ENCODE data around the gene MMP17. TPM values are rescaled to one million over a fixed set of nuclear protein-coding genes. Genes with fewer than 3 reads are reported as not detected.

The MMP17 gene
- polyA plus RNA-seq, 1 of the 3 experiments (the other 2 are of a cell fraction), result 14.0 TPM

DNA sequence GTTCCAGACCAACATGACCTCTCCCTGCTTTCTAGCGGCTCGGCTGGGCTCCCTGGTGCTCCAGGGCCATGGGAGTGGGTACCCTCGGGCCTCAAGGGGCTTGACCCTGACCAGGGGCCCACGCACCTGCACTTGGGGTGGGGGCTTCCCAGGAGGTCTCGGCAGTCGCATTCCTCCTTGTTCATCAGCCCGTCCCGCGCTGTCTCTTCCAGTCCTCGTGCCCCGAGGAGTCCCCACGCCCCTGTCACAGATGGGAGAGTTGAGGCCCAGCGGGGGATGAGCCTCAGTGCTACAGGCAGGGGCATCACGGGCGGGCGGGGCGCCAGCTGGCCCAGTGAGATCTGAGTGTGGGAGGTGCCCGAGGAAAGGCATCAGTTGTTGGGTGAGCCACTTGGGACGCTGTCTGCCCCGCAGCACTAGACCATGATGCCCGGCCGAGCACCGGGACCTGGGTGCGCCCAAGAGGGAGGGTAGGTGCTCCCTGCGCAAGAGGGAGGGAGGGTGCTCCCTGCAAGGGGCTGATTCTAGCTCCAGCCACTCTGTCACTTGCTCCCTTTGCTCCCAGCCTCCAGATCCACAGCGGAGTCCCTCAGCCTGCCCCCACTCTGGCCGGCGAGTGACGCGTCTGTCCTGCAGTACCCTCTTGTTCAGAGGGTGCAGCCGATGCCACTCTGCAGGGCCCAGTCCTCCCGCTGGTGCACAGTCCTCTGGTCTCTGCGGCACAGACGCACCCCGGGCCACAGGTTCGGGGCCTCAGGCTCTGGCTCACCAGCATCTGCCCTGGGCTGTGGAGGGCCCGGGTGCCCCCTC lies 23.8 kb downstream of the MMP17 start:
- POLR2A ChIA-PET, result no interaction called here
- H3K9ac ChIP-seq, result no peak overlapping the region
- WGBS (ENCODE audit: low lambda C conversion rate), result 90% methylated on average over 28 of the region's 37 CpGs
- no peaks in the 10 kb centered on the region for H3K9me2 ChIP-seq
- no peaks in the 10 kb centered on the region for H3K27me3 ChIP-seq (ENCODE audit: insufficient read depth)
- DNase-seq, result no peak
- no peak overlapping the region for H2AFZ ChIP-seq (ENCODE audit: low read depth)
- CTCF ChIA-PET, result no interaction called here
- no peaks in the 10 kb centered on the region for H3K9me3 ChIP-seq
- TF ChIP-seq, protein P1, sequence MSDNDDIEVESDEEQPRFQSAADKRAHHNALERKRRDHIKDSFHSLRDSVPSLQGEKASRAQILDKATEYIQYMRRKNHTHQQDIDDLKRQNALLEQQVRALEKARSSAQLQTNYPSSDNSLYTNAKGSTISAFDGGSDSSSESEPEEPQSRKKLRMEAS (IDR thresholded peaks at IDR 0.05; ENCODE audit: low read depth), result no peak
- no peak for TF ChIP-seq GATA2 (CRISPR knock-in tag; IDR thresholded peaks at IDR 0.05)
- TF ChIP-seq EP300 (IDR thresholded peaks at IDR 0.05; ENCODE audit: borderline replicate concordance in 1 of 2, low read depth in 1 of 2, low read length in 1 of 2), result no peak
- TF ChIP-seq ELF1 (IDR thresholded peaks at IDR 0.05), result no peak
- no peak for TF ChIP-seq RFX5 (IDR thresholded peaks at IDR 0.05; ENCODE audit: low read length)
- TF ChIP-seq, protein P2, sequence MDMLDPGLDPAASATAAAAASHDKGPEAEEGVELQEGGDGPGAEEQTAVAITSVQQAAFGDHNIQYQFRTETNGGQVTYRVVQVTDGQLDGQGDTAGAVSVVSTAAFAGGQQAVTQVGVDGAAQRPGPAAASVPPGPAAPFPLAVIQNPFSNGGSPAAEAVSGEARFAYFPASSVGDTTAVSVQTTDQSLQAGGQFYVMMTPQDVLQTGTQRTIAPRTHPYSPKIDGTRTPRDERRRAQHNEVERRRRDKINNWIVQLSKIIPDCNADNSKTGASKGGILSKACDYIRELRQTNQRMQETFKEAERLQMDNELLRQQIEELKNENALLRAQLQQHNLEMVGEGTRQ (IDR thresholded peaks at IDR 0.05; ENCODE audit: borderline replicate concordance, low read depth, low read length), result no peak
- no peak for TF ChIP-seq NFIC (IDR thresholded peaks at IDR 0.05; ENCODE audit: borderline replicate concordance)
- no peak for TF ChIP-seq TEAD4 (IDR thresholded peaks at IDR 0.05; ENCODE audit: borderline replicate concordance, insufficient read depth)
- no peak for TF ChIP-seq EZH2phosphoT487 (IDR thresholded peaks at IDR 0.05; ENCODE audit: borderline replicate concordance, low read depth)
- no peak for TF ChIP-seq RAD21 (IDR thresholded peaks at IDR 0.05; ENCODE audit: low read length)
- TF ChIP-seq MEF2A (IDR thresholded peaks at IDR 0.05; ENCODE audit: borderline replicate concordance, low read depth), result no peak
- no peaks in the 10 kb centered on the region for H3K36me3 ChIP-seq (replicated peaks in 1 of 2; ENCODE audit: control insufficient read depth in 1 of 2, insufficient read depth in 2 of 2, low read length in 1 of 2)
- H3K79me2 ChIP-seq (ENCODE audit: insufficient read depth), result no peaks in the 10 kb centered on the region
- no peaks in the 10 kb centered on the region for H4K20me1 ChIP-seq (ENCODE audit: insufficient read depth)
- H3K4me3 ChIP-seq (ENCODE audit: low read depth in 2 of 2, low read length in 1 of 2), result no peak overlapping the region
- peaks cover 0 to 6% of the 10 kb centered on the region in 2 experiments; a peak in 1 of 4 replicates for H3K4me1 ChIP-seq (ENCODE audit: control insufficient read depth in 1 of 2, insufficient read depth in 2 of 2, low read depth in 1 of 2, low read length in 1 of 2)
- H3K27ac ChIP-seq (ENCODE audit: low read depth in 2 of 2, low read length in 1 of 2), result no peak overlapping the region
- no peaks in the 10 kb centered on the region for H3F3A ChIP-seq (replicated peaks; ENCODE audit: insufficient read depth)
- H3K4me2 ChIP-seq, result no peak overlapping the region

DNA sequence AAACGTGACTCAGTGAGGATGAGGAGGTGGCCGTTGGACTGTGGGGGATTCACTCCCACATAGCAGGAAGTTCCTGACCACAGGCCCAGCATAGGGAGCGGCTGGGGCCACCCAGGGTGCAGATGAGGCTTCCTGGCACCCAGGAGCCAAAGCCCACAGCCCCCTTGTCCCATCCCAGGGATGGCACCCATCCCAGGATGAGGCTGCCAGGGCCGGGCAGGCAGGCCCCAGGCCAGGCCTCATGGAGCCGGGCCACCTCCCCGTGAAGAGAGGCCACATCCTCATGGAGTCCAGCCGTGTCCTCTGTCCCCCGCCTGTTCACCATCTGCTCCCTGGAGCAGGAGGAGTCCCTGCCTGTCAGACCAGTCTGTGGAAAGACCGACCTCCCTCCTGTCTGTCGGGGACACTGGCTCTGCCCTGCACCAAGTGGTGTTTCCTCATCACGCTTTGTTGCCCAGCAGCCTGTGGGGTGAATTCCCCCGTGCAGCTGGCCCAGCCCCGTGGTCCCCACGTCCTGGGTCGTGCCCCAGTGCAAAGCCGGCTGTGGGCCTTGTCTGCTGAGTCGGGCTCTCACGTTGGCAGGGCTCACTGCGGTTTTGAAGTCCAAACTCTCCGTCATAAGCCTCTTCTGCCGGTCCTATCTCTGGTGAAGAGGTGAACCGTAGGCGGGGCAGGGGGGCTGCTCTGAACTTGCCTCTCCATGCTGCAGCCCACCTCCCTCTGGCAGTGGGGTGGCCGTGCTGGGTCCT lies 24.5 kb downstream of the MMP17 start:
- H2AFZ ChIP-seq (ENCODE audit: low read depth), result no peak overlapping the region
- H3K4me1 ChIP-seq (ENCODE audit: control insufficient read depth in 1 of 2, insufficient read depth in 2 of 2, low read depth in 1 of 2, low read length in 1 of 2), result peaks cover 0 to 6% of the 10 kb centered on the region in 2 experiments; a peak in 1 of 4 replicates
- ChIA-PET CTCF (no interaction called here), POLR2A (interaction anchor here (1.0 kb wide), 1 partner anchor 9 kb away, joined by 4 read pairs; no protein-coding TSS in a partner anchor)
- H3K9ac ChIP-seq, result no peak overlapping the region
- no peaks in the 10 kb centered on the region for H3K27me3 ChIP-seq (ENCODE audit: insufficient read depth)
- no peaks in the 10 kb centered on the region for H4K20me1 ChIP-seq (ENCODE audit: insufficient read depth)
- H3K4me2 ChIP-seq, result no peak overlapping the region
- whole genome bisulfite sequencing (ENCODE audit: low lambda C conversion rate), result 83% methylated on average over 7 of the region's 24 CpGs
- H3K9me3 ChIP-seq, result no peaks in the 10 kb centered on the region
- H3F3A ChIP-seq (replicated peaks; ENCODE audit: insufficient read depth), result no peaks in the 10 kb centered on the region
- no peaks in the 10 kb centered on the region for H3K9me2 ChIP-seq
- H3K36me3 ChIP-seq (replicated peaks in 1 of 2; ENCODE audit: control insufficient read depth in 1 of 2, insufficient read depth in 2 of 2, low read length in 1 of 2), result no peaks in the 10 kb centered on the region
- no peak overlapping the region for H3K4me3 ChIP-seq (ENCODE audit: low read depth in 2 of 2, low read length in 1 of 2)
- DNase-seq, result no peak
- no peak overlapping the region for H3K27ac ChIP-seq (ENCODE audit: low read depth in 2 of 2, low read length in 1 of 2)
- TF ChIP-seq, protein P2 (IDR thresholded peaks at IDR 0.05; ENCODE audit: borderline replicate concordance, low read depth, low read length), result no peak
- H3K79me2 ChIP-seq (ENCODE audit: insufficient read depth), result no peaks in the 10 kb centered on the region
